Body of pancreas (tissue), 4 donors: ENCODE data around the gene AUTS2. TPM values are rescaled to one million over a fixed set of nuclear protein-coding genes. Genes with fewer than 3 reads are reported as not detected.

Experiments used
- ATAC-seq: fragments of 150-250 bp; one replicate; pipeline ENCODE4 v1.9.1; 2016
- DNase-seq, 4 donors: peaks; one replicate each; pipeline ENCODE4 v3.0.0-alpha.2; 2019
- H3K27ac ChIP-seq, 4 donors: fragments of 200-600 bp; sonication (generic); 1 replicate in 3 of 4; 2 replicates in 1 of 4; pipeline versions ENCODE4 v1.5.1 to v1.6.1; 2016 to 2019; ENCODE audit warnings: mild to moderate bottlenecking in 1 of 4, mixed read lengths in 1 of 4, moderate library complexity in 1 of 4
- H3K27me3 ChIP-seq, 2 donors: fragments of 200-600 bp; sonication (generic); one replicate each; pipeline ENCODE4 v1.6.0; 2016; ENCODE audit warnings: mild to moderate bottlenecking in 1 of 2
- H3K36me3 ChIP-seq, 2 donors: fragments of 200-600 bp; sonication (generic); replicated peaks in 1 of 2; 2 replicates each; pipeline ENCODE4 v1.5.1; 2016; ENCODE audit warnings: low read depth in 2 of 2; ENCODE audit not compliant: insufficient read depth in 1 of 2
- H3K4me1 ChIP-seq: fragments of 200-600 bp; sonication (generic); one replicate; pipeline ENCODE4 v1.6.0; 2016
- H3K4me3 ChIP-seq, 2 donors: fragments of 200-600 bp; sonication (generic); 1 replicate in 1 of 2; 2 replicates in 1 of 2; pipeline ENCODE4 v1.5.1; 2016 to 2019
- H3K9me3 ChIP-seq, 3 donors: fragments of 200-600 bp; sonication (generic); 1 replicate in 2 of 3; 2 replicates in 1 of 3; pipeline ENCODE4 v1.5.1; 2016
- POLR2A ChIP-seq, 3 donors: fragments of 450-650 bp; IDR thresholded peaks; one replicate each; pipeline ENCODE4 v1.6.1; 2016; ENCODE audit warnings: antibody characterized with exemption in 3 of 3, mild to moderate bottlenecking in 2 of 3
- WGBS, 2 donors: methylation state at CpG; one replicate each; pipeline ENCODE4 v1.1.5; 2017; 5-methylcytosine and 5-hydroxymethylcytosine counted together
- intact Hi-C: fragments of 100-400 bp; cut with DNase I; formaldehyde crosslinking; loops from one replicate; pipeline ENCODE4 v1.15.1; 2023
- total RNA-seq, 2 donors: library from RNA; depleted of rRNA; stranded (reverse); fragments of >200 nt; gene quantifications; one replicate each; pipeline ENCODE4 v1.1.0, GENCODE V29; 2016
- TF ChIP-seq, protein P1 (sequence below), 7 experiments: fragments of 450-650 bp in 4 of 7; fragments of 200-600 bp in 3 of 7; sonication (generic) in 3 of 7; IDR thresholded peaks; one replicate each; pipeline ENCODE4 v1.5.1; 2016 to 2019; ENCODE audit warnings: antibody characterized with exemption in 7 of 7

Gene AUTS2
- total RNA-seq, 2 donors from 2014 or later, result 11.7 to 18.5 TPM

DNA sequence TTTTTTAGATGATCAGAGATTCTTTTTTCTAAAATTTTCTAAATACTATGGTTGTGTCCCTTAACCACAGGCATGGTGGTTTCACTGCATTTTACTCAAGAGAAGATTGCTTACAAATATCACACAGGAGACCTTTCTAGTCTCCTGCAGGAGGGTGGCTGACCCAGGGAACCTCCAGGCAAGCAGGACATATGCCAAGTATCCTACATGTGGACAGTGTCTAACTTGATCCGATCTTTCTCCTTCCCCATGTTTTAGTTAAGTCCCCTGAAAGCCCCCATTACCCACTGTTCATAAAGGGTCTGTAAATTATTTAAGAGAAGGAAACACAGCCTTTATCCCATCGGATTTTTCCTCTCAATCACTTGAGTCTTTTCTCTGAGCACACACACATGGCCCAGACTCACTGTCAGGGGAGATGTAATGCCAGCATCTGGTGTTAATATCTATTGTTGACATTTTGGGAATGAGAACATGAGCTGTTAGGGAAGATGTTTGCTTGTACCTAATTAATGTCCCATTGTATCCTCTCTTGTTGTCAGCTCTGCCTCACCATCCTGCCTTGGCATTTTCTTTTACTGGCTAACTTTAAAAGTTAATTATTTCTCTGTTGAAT lies 755.2 kb downstream of the AUTS2 start:
- H3K27ac ChIP-seq, result no peak overlapping the region
- no peaks in the 10 kb centered on the region for H3K27me3 ChIP-seq
- WGBS, 2 donors, result 33 to 61% methylated on average over 2 of the region's 2 CpGs
- intact Hi-C loops, result no loop called here
- no peak for ATAC-seq
- H3K9me3 ChIP-seq, result no peaks in the 10 kb centered on the region
- peaks cover 6% of the 10 kb centered on the region for H3K4me1 ChIP-seq
- TF ChIP-seq, protein P1, sequence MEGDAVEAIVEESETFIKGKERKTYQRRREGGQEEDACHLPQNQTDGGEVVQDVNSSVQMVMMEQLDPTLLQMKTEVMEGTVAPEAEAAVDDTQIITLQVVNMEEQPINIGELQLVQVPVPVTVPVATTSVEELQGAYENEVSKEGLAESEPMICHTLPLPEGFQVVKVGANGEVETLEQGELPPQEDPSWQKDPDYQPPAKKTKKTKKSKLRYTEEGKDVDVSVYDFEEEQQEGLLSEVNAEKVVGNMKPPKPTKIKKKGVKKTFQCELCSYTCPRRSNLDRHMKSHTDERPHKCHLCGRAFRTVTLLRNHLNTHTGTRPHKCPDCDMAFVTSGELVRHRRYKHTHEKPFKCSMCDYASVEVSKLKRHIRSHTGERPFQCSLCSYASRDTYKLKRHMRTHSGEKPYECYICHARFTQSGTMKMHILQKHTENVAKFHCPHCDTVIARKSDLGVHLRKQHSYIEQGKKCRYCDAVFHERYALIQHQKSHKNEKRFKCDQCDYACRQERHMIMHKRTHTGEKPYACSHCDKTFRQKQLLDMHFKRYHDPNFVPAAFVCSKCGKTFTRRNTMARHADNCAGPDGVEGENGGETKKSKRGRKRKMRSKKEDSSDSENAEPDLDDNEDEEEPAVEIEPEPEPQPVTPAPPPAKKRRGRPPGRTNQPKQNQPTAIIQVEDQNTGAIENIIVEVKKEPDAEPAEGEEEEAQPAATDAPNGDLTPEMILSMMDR (IDR thresholded peaks at IDR 0.05), result no peak
- no peak for TF ChIP-seq POLR2A (IDR thresholded peaks at IDR 0.05)
- H3K36me3 ChIP-seq, result no peaks in the 10 kb centered on the region
- H3K4me3 ChIP-seq, result no peak overlapping the region
- no peak for DNase-seq

- intact Hi-C loops, result no loop called here
- no peak for ATAC-seq
Measured at GRCh38 chr7:70353946-70354335, 755.7 kb downstream of the AUTS2 start.

DNA sequence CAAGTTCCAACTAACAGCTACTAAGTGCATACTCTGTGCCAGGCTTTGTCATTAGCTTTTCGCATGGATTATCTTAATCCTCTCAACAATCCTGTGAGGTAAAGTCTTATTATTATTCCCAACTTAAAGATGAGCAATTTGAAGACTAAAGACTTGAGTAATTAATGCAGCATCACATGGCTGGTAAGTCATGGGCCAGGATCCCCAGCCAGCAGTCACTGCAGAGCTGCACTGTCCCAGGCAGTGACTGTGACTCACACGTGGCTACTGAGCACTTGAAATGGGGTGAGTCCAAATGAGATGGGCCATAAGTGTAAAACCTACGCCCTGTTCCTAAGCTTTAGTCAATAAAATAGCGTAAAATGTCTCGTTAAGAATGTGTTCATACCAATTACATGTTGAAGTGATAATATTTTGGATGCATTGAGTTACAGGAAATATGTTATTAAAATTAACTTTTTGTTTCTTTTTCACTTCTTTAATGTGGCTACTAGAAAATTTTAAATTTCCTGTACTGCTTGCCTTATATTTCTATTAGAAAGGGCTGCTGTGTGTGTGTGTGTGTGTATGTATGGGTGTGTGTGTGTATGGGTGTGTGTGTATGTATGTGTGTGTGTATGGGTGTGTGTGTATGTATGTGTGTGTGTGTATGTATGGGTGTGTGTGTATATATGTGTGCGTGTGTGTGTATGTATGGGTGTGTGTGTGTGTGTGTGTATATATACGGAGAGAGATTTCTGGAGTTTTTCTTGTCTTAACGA lies 756.3 kb downstream of the AUTS2 start:
- no peak for DNase-seq
- WGBS, 2 donors, result 83 to 87% methylated on average over 8 of the region's 8 CpGs
- intact Hi-C loops, result no loop called here
- no peak overlapping the region for H3K4me3 ChIP-seq
- H3K4me1 ChIP-seq, result peaks cover 6% of the 10 kb centered on the region
- no peaks in the 10 kb centered on the region for H3K36me3 ChIP-seq
- no peaks in the 10 kb centered on the region for H3K27me3 ChIP-seq
- no peak for ATAC-seq
- H3K27ac ChIP-seq, result no peak overlapping the region
- no peaks in the 10 kb centered on the region for H3K9me3 ChIP-seq
- TF ChIP-seq POLR2A (IDR thresholded peaks at IDR 0.05), result no peak
- TF ChIP-seq, protein P1 (IDR thresholded peaks at IDR 0.05), result no peak

More at GRCh38 chr7:70353946-70354335, 755.7 kb downstream of the AUTS2 start:
- no peak for TF ChIP-seq POLR2A (IDR thresholded peaks at IDR 0.05)
- TF ChIP-seq, protein P1 (IDR thresholded peaks at IDR 0.05), result no peak
- Histone ChIP-seq H3K4me3 (no peak overlapping the region), H3K4me1 (peaks cover 6% of the 10 kb centered on the region), H3K27me3 (no peaks in the 10 kb centered on the region), H3K27ac (no peak overlapping the region), H3K36me3 (no peaks in the 10 kb centered on the region), H3K9me3 (no peaks in the 10 kb centered on the region)
- WGBS, 2 donors, result 45 to 54% methylated on average over 4 of the region's 4 CpGs
- DNase-seq, result no peak

DNA sequence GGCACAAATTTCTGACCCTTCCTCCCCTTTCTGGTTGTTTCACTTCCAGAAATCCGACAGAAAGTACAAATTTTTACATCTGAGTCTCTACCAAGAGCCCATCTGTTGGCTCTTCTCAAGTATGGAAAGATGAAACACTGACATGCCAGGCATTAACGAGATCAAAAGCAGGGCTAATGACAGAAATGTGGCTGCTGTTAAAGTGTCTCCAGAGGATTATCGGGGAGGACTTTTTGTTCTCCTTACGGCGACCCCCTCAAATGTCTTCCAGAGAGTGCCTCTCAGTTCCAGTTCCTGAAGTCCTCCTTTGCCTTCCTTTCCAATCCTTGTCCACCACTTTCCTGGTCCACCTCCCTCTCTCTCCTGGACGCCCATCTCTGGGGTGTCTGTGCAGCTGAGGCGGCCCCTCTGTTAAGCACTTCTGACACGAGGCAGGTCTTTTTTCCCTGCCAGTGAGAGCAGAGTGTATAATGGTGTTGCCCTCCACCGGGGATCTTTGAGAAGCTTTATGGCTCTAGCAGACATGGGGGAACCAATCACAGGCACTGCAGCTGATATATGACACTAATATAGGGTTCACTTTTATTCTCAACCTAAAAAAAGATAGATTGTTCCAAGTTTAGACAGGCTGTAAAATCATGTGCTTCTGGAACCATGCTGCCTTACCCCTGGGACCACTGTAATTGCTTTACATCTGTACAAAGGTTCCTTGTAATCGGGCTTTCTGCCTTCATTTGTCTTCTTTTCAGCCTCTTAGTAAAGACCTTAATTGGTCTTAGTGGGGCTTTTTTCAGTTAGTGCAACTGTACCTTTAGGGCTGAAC lies 757.1 kb downstream of the AUTS2 start:
- no peak for ATAC-seq
- intact Hi-C loops, result no loop called here
- Histone ChIP-seq H3K4me1 (peaks cover 6% of the 10 kb centered on the region), H3K9me3 (no peaks in the 10 kb centered on the region), H3K27ac (no peak overlapping the region), H3K27me3 (no peaks in the 10 kb centered on the region), H3K4me3 (no peak overlapping the region), H3K36me3 (no peaks in the 10 kb centered on the region)
- no peak for DNase-seq
- TF ChIP-seq POLR2A (IDR thresholded peaks at IDR 0.05), result no peak
- TF ChIP-seq, protein P1 (IDR thresholded peaks at IDR 0.05), result no peak
- 60 to 69% methylated on average over 10 of the region's 10 CpGs for WGBS, 2 donors
